Peyer's patch (tissue), 4 donors: Measurements from ENCODE around the gene HES7.

ENCODE experiments used
- POLR2A ChIP-seq, 2 donors: fragments of 450-650 bp; IDR thresholded peaks; one replicate each; pipeline ENCODE4 v1.5.1; 2017; ENCODE audit warnings: antibody characterized with exemption in 2 of 2, mild to moderate bottlenecking in 2 of 2, moderate library complexity in 2 of 2
- TF ChIP-seq, protein P1 (sequence below), 6 experiments: fragments of 450-650 bp in 4 of 6; fragments of 200-600 bp in 2 of 6; sonication (generic) in 1 of 6; IDR thresholded peaks; one replicate each; pipeline ENCODE4 v1.5.1; 2017 to 2019; ENCODE audit warnings: antibody characterized with exemption in 6 of 6, mild to moderate bottlenecking in 3 of 6, moderate library complexity in 1 of 6

DNA sequence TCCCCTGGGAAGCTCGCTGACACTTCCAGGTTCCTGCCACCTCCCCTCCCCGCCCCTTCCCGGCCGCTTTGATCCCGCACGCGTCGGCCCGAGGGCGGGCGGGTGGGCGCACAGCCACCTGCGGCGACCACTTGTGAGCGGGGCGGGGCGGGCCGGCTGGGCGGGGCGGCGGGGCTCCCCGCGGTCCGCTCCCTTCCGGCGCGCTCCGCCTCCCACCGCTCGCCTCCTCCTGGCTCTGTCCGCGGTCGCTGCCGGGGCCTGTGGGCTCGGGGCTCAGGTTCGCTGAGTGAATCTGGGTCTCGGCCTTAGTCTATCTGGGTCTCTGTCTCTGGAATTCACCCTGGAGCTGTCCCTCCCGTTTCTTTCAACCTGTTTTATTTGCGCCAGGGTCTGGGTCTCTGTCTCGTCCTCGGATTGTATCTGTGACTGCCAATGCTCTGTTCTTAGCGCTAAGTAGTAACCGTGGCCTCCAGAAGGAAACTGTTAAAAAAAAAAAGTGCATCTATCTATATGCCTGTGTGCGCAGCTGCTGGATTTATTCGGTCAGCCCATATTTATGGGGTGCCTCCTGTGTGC is 2.7 kb upstream of the HES7 start:
- TF ChIP-seq, protein P1, sequence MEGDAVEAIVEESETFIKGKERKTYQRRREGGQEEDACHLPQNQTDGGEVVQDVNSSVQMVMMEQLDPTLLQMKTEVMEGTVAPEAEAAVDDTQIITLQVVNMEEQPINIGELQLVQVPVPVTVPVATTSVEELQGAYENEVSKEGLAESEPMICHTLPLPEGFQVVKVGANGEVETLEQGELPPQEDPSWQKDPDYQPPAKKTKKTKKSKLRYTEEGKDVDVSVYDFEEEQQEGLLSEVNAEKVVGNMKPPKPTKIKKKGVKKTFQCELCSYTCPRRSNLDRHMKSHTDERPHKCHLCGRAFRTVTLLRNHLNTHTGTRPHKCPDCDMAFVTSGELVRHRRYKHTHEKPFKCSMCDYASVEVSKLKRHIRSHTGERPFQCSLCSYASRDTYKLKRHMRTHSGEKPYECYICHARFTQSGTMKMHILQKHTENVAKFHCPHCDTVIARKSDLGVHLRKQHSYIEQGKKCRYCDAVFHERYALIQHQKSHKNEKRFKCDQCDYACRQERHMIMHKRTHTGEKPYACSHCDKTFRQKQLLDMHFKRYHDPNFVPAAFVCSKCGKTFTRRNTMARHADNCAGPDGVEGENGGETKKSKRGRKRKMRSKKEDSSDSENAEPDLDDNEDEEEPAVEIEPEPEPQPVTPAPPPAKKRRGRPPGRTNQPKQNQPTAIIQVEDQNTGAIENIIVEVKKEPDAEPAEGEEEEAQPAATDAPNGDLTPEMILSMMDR (IDR thresholded peaks at IDR 0.05): no peak
- no peak for TF ChIP-seq POLR2A (IDR thresholded peaks at IDR 0.05)
